Measurements from ENCODE around the gene TTBK1.

DNA sequence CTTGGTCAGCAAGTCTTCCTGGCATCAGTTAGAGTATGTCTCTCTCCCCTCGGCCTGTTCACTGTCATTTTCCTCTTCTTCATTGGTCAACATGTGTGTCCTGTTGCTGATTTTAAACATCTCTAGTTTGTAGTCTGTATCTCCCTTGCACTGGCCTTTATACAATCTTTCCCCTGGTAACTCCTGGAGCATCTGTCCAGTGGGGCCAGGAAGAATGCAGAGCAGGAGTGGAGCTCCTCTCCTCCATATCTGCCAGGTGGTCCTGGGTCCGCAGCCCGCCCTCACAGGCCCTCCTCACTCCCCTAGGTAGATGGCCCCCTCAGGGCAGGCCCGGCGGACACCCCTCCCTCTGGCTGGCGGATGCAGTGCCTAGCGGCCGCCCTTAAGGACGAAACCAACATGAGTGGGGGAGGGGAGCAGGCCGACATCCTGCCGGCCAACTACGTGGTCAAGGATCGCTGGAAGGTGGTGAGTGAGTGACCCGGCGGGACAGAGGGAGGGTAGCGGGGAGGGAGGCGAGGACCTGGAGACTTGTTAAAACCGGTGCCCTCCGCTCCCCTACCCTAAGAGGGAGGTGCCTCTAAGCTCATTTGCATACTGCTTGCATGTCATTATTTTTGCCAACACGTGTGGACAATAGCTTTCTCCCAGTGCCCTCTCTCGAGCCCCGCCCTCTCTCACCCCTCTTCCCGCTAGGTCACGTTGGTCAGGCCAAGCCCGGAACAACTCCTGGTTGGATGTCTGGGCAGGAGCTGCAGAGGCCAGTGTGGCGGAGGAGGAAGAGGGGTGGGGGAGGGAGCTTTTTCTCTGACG, 3.2 kb downstream of the TTBK1 start:
- no peak for TF ChIP-seq CTCF (IDR thresholded peaks at IDR 0.05; ENCODE audit: low read depth, low read length)
- no peak for TF ChIP-seq EZH2phosphoT487 (IDR thresholded peaks at IDR 0.05; ENCODE audit: low read depth)

All from OCI-LY3 (cell line).